ENCODE data around the gene ATAT1. TPM values are rescaled to one million over a fixed set of nuclear protein-coding genes. Genes with fewer than 3 reads are reported as not detected.

Gene ATAT1
- total RNA-seq, 4 donors from 2014 or later, result 4.7 to 24.0 (median 7.9) TPM

DNA sequence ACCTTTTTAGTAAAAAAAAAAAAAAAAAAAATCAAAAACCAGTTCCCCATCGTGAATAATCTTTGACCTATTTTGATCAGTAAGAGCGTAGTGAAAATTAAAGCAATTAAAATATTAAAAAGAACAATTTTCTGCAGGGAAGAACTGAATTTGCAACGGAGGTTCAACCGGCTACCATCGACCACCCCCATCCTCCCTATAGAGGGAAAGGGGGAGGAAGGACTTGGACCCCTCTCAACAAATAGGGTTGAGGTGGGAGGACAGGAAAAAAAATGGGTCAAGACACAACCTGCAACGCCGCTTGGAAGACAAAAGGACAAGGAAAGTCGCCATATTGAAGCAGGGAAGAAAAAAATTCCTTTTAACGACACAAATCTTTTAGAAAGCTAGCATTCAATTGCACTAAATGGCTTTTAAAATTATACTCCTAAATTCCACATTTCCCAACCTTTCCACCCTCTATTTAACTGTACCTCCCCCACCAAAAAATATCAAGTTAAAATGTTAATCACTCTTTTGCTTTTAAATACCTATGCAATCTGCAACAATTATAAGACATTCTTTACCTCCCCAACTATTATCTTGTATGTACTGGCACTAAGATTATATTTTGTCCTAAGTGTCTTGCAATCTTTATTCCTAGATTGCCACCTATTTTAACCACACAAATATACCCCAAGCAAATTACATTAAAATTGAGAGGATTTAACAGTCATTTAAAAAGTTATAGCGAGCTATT lies 11.3 kb upstream of the ATAT1 start:
- peaks cover 20% of the 10 kb centered on the region for H3K36me3 ChIP-seq

DNA sequence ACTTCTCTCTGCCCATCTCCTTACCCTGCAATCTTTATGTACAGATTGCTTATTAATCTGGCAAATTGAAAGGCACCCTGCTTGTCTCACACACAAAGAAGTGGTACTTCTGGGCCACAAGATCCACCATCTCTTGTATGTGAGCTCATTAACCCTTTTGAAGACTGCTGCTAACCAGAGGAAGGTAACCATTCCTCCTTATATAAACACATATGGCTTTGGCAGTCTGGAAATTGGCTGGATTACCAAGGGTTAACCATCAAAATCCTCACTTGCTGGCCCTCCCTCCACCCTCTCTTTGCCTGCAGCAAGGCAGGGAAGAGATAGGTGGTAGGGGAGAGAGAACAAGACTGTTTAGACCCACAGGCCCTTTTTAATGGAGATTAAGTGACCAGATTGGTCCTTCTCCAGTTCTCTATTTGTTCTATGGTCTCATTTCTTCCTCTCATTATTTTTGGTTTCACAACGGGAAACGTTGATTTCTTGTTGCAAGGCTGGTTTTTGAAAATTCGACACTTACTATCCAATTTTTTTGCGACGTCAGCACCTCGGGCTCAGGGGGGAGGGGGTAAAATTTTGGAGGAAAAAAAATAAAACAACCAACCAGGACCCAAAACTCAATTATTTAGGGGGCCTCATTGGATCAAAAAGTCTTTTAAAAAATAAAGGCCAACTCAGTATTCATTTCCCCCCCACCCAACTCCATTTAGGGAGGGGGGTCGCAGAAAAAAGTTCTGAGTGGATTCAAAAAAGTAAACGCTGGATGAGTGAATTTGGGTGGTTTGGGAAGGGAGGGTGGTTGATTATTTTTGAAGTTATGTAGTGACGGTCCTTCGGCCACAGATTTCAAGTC lies 10.5 kb upstream of the ATAT1 start:
- Histone ChIP-seq H3K36me3 (peaks cover 28% of the 10 kb centered on the region), H3K9me3 (no peaks in the 10 kb centered on the region), H3K4me3 (peak overlapping the region; percentile 90), H3K4me1 (peaks cover 51% of the 10 kb centered on the region), H3K27me3 (no peaks in the 10 kb centered on the region), H3K27ac (peak overlapping the region; percentile 98)
- DNase-seq (ENCODE audit: low spot score in 2 of 2), result no peak
- under 1% methylated on average over 10 of the region's 10 CpGs for WGBS
- no peak for TF ChIP-seq EP300 (IDR thresholded peaks at IDR 0.05)
- TF ChIP-seq, protein P1, sequence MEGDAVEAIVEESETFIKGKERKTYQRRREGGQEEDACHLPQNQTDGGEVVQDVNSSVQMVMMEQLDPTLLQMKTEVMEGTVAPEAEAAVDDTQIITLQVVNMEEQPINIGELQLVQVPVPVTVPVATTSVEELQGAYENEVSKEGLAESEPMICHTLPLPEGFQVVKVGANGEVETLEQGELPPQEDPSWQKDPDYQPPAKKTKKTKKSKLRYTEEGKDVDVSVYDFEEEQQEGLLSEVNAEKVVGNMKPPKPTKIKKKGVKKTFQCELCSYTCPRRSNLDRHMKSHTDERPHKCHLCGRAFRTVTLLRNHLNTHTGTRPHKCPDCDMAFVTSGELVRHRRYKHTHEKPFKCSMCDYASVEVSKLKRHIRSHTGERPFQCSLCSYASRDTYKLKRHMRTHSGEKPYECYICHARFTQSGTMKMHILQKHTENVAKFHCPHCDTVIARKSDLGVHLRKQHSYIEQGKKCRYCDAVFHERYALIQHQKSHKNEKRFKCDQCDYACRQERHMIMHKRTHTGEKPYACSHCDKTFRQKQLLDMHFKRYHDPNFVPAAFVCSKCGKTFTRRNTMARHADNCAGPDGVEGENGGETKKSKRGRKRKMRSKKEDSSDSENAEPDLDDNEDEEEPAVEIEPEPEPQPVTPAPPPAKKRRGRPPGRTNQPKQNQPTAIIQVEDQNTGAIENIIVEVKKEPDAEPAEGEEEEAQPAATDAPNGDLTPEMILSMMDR (IDR thresholded peaks at IDR 0.05), result no peak
- peak in 1 of 2 donors; percentile 4 for TF ChIP-seq POLR2A (IDR thresholded peaks at IDR 0.05)
- TF ChIP-seq POLR2AphosphoS5 (IDR thresholded peaks at IDR 0.05), result peak in 1 of 3 donors; percentile 57

More for the DNA sequence above, 11.3 kb upstream of the ATAT1 start:
- Histone ChIP-seq H3K4me3 (peak overlapping the region; percentile 90), H3K27ac (peak overlapping the region; percentile 98), H3K9me3 (no peaks in the 10 kb centered on the region), H3K4me1 (peaks cover 56% of the 10 kb centered on the region), H3K27me3 (no peaks in the 10 kb centered on the region)
- no peak for DNase-seq (ENCODE audit: low spot score in 2 of 2)
- WGBS, result under 1% methylated on average over 10 of the region's 10 CpGs
- no peak for TF ChIP-seq EP300 (IDR thresholded peaks at IDR 0.05)
- peak in 1 of 2 donors; percentile 7 for TF ChIP-seq POLR2A (IDR thresholded peaks at IDR 0.05)
- TF ChIP-seq, protein P1 (IDR thresholded peaks at IDR 0.05), result no peak
- TF ChIP-seq POLR2AphosphoS5 (IDR thresholded peaks at IDR 0.05), result peak in 2 of 3 donors; percentile 30 to 76

DNA sequence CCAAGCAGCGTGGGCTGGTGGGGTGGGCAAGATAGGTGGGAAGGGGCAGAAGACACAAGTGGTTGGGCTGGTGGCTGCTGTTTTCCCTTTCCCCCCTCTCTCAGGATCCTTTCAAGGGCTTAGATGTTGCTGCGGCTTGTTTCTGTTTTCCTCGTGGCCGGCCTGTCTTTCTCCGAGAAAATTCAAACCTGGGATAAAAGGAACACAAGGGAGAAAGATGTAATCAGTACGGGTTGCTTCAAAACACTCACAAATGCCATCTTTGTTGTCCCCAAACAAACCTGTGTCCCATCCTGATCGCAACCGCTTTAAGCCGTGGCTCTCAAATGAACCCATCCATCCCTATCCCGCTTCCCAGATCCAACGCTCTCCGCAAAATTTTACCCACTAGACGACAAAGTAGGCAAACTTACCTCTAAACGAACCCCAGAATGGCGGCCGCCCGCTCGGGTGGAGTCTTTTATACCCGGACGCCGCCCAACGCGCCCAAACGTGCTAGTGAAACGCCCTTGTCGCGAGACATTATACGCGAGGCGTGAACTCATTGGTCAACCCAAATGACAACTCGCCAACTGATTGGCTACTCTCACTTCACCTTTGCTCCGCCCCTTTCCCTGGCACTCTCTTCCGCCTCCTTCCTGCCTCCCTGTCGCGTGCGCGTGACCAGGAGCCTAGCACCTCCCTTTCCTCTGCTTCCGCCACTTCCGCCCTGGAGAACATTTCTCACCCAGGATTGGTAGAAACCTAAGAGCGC lies 9.7 kb upstream of the ATAT1 start, which contains the start of gene PPP1R10:
TSS of gene PPP1R10 (minus strand) at position 433 of the 754 bp plus-strand sequence. CDS start 7,299 bp downstream, outside the sequence.
- no peaks in the 10 kb centered on the region for H3K27me3 ChIP-seq
- H3K36me3 ChIP-seq, result peaks cover 36% of the 10 kb centered on the region
- H3K4me1 ChIP-seq, result peaks cover 43% of the 10 kb centered on the region
- WGBS, result under 1% methylated on average over 40 of the region's 40 CpGs
- H3K27ac ChIP-seq, result peak within 1 kb of the TSS; percentile 98
- no peaks in the 10 kb centered on the region for H3K9me3 ChIP-seq
- TF ChIP-seq, protein P1 (IDR thresholded peaks at IDR 0.05), result no peak
- peak; percentile 99 to 100 for TF ChIP-seq POLR2A (IDR thresholded peaks at IDR 0.05)
- TF ChIP-seq POLR2AphosphoS5 (IDR thresholded peaks at IDR 0.05), result peak; percentile 100
- TF ChIP-seq EP300 (IDR thresholded peaks at IDR 0.05), result no peak
- peak within 1 kb of the TSS; percentile 90 for H3K4me3 ChIP-seq
- peak; percentile 99 for DNase-seq (ENCODE audit: low spot score in 2 of 2)

DNA sequence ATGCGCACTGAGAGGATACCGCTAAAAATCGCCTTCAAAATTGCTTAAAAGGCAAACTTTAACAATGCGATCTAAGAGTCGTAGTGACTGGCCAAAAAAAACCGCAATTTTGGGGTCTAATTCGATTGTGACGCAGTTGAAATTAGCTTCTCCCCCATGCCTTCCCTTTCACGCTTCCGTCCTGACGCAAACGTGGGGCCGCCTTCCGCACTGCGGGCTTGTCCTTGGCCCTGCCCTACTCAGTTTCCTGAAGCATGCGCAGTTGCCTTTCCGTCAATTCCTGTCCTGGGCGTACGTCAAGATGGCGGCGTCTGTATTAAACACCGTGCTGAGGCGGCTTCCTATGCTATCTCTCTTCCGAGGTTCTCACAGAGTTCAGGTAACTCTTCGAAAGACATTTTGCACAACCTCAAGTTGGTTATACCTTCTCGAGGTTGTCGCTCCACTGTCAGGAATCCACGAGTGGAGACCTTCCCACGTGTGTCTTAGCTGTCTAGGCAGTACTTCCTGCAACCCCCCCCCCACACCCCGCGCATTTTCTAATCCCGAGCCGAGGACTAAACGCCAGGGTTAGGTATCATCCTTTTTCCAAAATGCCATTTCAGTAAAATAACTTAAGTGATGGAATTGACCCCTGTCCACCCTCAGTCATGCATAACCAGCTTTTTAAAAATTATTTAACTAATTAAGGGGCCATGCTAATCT lies 9.0 kb upstream of the ATAT1 start, which contains the start of gene MRPS18B:
TSS of gene MRPS18B (plus strand) at position 276 of the 705 bp plus-strand sequence. CDS start at position 302, 26 bp downstream.
- Histone ChIP-seq H3K9me3 (no peaks in the 10 kb centered on the region), H3K4me3 (peak within 1 kb of the TSS; percentile 90), H3K4me1 (peaks cover 36% of the 10 kb centered on the region), H3K36me3 (peaks cover 43% of the 10 kb centered on the region), H3K27ac (peak within 1 kb of the TSS; percentile 98), H3K27me3 (no peaks in the 10 kb centered on the region)
- DNase-seq (ENCODE audit: low spot score in 2 of 2), result peak; percentile 99
- WGBS, result under 1% methylated on average over 34 of the region's 34 CpGs
- TF ChIP-seq, protein P1 (IDR thresholded peaks at IDR 0.05), result no peak
- TF ChIP-seq POLR2AphosphoS5 (IDR thresholded peaks at IDR 0.05), result peak; percentile 75 to 91 (median 88)
- no peak for TF ChIP-seq EP300 (IDR thresholded peaks at IDR 0.05)
- peak; percentile 82 to 95 for TF ChIP-seq POLR2A (IDR thresholded peaks at IDR 0.05)

Measured in suprapubic skin (tissue), 4 donors.